SHP77 (cell line): Measurements from ENCODE around the gene ABL2.
"Not testable (repeated sequence)": the region's sequence is repeated elsewhere in the genome, so short reads cannot be mapped to it uniquely, and the experiment has no call there.

Experiments used
- DNase-seq, 2 experiments: peaks; one replicate each; lab custom pipeline; 2025; lab: John Stamatoyannopoulos, UW

ABL2 gene

DNA sequence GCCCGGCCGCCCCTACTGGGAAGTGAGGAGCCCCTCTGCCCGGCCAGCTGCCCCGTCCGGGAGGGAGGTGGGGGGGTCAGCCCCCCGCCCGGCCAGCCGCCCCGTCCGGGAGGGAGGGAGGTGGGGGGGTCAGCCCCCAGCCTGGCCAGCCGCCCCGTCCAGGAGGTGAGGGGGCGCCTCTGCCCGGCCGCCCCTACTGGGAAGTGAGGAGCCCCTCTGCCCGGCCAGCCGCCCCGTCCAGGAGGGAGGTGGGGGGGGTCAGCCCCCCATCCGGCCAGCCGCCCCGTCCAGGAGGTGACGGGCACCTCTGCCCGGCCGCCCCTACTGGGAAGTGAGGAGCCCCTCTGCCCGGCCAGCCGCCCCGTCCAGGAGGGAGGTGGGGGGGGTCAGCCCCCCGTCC, 93.8 kb downstream of the ABL2 start:
- DNase-seq = not testable (repeated sequence)

DNA sequence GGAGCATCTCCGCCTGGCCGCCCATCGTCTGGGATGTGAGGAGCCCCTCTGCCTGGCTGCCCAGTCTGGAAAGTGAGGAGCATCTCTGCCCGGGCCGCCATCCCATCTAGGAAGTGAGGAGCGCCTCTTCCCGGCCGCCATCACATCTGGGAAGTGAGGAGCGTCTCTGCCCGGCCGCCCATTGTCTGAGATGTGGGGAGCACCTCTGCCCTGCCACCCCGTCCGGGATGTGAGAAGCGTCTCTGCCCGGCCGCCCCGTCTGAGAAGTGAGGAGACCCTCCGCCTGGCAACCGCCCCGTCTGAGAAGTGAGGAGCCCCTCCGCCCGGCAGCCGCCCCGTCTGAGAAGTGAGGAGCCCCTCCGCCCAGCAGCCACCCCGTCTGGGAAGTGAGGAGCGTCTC, 94.3 kb downstream of the ABL2 start:
- not testable (repeated sequence) for DNase-seq

DNA sequence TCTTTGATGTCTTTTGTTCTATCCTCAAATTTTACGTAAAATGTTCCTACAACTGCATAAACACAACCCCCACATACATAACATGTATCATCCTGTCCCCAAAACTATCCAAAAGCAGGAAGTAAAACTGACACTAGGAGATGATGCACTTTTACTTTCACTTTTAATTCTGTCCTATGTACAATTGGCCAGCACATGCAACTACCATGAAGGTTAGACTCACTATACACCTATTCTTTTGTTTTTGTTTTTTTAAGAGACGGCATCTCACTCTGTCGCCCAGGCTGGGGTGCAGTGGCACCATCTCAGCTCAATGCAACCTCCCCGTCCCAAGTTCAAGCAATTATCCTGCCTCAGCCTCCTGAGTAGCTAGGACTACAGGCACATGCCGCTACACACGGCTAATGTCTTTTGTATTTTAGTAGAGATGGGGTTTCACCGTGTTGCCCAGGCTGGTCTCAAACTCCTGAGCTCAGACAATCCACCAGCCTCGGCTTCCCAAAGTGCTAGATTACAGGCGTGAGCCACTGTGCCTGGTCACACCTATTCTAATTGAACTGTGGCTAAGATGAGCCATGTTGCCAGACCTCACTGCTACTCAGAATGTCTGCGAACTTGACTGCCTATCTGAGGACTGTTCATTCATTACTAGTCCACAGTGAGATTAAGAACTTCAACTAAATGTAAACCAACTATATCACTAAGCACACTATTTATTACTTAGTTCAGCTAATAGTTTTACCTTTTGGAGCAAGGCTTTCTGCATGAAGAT, 99.6 kb downstream of the ABL2 start:
- no peak for DNase-seq

DNA sequence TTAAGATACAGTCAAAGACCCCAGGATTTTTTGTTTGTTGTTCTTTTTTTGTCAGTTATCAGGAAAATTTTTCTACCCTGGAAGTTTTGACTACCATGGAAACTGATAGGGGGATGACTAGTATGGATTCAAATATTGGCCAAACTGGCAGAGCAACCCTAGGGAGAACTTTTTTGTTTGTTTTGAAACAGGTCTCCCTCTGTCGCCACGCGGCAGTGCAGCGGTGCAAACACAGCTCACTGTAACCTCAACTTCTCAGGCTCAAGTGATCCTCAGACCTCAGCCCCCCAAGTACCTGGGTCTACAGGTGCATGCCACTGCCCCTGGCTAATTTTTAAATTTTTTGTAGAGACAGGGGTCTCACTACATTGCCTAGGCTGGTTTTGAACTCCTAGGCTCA, 101.0 kb downstream of the ABL2 start:
- no peak for DNase-seq

DNA sequence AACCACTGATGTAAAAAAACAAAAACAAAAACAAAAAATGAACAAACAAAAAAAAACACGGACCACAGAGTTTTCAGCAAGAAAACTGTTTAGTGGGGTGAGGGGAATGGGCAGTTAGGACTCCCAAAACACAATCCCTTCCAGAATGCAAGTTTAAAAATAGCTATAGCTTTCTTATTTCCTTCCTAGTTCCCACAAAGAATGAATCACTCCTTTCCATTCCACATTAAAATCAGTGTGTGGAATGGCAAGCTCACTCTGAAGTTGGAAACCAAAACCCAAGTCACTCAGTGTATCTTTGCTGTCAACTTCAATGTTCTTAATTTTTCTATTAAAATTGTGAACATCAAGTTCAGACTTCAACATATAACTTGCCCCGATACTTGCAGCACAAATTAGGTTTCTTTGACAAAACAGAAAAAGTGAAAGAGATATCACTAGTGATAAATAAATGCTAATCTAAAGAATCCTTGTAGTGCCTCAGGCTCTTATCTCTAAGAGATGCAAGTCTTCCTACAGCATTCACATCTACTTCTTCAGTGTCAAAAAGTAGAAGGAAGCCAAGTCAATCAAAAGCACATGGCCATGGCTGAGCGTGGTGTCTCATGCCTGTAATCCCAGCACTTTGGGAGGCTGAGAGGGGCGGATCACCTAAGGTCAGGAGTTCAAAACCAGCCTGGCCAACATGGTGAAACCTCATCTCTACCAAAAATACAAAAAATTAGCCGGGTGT, 102.1 kb downstream of the ABL2 start:
- DNase-seq = no peak

DNA sequence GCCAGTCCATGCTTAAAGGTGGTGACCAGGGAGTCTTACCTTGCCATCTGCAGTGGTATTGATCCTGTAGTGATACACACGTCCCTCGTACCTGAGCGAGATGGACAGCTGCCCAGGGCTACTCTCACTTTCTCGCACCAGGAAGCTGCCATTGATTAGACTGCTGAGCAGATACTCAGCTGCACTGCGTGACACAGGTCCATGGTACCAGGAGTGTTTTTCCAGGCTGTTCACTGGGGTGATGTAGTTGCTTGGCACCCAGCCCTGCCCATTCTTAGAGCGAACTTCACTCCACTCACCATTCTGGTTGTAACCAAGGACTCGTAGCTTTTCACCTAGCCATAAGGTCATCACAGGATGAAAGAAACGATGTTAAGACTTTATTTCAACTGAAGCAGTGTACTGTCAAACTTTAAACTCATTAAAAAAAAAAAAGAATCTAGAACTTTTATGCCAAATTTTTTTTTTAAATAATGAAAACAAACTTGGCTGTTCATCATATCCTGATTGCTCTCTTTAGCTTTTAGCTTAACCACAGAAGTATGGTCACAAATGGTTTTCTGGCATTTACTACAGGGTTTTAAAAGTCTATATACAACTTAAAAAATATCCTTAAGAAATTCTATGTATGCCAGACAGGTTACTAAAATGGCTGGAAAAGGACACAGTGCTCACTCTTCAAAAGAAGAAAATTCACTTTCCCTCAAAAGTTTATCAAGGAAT, 103.0 kb downstream of the ABL2 start:
- DNase-seq = no peak

DNA sequence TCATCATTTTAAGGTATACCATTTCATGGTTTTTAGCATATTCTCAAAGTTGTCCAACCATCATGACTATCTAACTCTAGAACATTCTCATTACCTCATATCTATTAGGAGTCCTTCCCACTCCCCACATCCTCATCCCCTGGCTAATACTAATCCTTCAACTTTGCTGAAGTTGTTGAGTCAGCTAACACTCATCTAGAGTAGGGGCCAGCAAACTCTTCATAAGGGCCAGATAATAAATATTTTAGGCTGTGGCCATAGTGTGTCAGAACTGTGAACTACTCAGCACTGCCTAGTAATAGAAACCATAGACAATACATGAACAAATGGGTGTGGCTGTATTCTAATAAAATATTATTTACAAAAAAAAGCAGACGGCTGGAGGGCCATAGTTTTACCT, 104.6 kb downstream of the ABL2 start:
- no peak for DNase-seq

DNA sequence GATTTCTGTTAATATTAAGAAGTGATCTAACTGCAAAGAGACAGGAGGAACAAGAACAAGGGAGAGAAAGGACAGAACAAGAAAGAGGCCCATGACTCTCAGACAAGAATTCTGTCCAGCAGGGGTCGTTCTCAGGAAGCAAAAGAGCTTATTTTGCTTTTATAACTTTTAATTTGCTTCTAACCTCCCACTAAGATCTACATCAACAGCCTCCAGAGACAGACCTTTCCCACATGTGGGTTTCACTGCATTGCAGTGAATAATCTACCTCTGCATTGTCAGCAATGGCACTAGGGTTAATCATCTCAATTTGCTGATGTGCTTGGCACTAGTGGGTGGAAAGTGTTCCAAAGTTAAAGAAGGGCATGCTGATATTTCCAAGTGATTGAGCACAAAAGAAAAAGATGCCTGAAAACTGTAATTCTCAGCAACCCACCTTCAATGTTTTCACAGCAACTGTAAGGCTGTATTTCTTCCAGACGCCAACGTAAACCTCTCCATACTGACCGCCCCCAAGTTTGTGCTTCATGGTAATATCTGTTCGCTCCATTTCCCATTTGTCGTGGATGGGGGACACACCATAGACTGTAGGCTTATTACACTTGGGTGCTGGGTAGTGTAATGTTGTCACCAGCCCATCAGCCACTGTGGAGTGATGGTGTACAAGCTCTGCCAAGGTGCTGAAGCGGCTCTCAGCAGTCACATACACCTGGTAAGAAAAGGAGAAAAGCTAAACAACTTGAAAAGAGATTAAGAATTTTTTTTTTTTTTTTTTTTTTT, 108.1 kb downstream of the ABL2 start:
- DNase-seq = no peak

DNA sequence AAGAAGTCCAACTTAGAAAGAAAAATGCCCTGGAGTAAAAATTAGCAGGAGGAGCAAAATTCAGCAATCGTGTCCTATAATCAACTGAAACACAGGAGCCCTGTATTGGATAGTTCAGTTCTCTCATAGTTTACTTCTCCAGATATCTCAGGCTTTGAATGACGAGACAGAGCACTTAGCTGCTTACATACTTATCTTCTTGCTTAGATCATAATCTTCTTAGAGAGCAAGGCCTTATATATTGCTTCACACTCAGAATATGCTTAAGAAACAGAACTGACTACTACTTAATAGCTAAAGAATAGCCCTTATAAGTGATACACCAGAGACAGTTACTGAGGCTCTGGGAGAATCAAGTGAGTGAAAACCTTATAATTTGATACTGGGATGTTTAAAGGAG, 108.7 kb downstream of the ABL2 start:
- no peak for DNase-seq

DNA sequence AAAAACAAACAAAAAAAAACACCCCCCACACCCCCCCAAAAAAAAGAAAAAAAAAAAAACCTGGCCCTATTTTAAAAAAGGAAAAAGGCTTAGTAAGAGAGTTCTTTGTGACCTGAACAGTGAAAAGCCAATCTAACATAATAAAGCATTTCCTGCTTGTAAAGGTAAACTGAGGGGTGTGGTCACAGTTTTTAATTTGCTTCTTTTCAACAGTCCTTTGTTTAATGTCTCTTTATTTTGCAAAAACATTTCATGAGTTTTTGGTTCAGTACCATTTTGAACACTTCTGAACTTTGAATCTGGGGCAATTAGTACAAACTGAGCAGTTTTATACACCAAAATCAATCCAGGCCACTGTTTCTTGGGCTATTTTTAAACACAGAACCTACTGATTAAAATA, 110.0 kb downstream of the ABL2 start:
- no peak for DNase-seq

DNA sequence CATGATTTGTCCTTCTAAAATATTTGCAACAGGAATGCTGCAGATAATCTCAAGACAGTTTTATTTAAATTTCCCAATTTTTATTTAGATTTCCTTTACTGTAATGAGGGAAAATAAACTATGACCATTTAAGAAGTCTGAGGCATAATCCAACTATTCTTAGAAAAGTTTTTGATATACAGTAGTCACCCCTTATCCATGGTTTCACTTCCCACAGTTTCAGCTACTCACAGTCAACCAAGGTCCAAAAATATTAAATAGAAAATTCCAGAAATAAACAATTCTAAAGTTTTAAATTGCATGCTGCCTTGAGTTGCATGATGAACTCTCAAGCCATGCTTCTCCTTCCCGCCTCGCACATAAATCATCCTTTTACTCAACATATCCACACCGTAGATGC, 114.3 kb downstream of the ABL2 start:
- DNase-seq = no peak

DNA sequence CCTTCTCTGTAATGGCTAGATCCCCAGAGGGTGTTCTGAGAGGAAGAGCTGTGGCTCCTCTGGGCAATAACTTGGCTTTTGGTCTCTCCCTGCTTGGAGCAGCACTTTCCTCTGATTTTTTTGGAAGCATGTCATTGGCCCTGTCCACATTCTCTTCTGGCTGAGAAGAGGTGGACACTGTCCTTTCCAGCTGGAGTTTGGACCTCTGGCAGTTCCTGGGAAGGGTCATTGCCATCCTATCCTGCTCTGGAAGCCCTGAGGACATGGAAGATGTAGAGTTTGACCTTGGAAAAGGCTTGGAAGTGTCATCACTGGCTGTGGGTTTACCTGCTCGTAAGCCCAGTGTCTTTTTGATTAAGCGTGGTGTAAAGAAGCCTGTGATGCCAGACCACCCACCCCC, 120.8 kb downstream of the ABL2 start:
- DNase-seq = no peak

DNA sequence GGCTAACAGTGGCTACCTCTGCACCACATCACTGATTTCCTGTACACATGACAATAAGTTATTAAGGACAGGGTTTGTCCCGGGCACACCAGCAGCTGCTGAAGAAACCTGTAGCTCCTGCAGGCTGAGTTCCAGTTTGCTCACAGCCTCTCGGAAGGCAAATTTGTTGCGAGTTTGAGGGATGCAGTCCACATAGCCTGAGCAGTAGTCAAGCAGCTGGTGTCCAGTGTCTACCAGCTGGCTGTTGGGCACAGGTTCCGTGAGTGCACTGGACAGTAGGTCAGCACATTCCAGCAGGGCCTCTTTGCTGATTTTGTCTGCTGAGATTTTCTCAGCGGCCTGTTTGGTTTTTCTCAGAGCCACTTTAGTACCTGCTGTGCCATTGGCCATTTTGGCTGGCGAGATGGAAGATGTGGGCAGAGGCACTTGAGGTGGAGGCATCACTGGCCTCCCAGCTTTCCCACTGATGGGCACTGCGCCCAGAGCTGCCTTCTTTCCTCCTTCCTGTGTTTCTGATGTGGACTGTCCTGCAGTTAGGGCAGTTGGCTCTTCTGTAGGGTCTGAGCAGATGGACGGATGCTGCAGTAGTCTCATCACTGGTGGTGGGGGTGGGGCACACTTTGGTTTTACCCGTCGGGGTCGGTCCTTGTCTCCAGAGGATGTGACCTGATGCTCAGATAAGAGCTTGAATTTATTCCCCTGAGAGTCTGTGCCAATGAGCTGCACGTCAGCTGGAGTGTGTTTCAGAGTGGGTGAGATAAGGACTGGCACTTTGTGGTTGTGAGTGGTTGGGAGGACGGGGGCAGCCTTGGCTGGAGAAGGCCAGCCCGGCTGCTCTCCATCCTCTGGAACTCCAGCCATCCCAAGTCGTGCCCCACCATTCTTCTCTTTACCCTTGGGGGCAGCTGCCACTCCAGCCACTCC, 121.5 kb downstream of the ABL2 start:
- DNase-seq = no peak

DNA sequence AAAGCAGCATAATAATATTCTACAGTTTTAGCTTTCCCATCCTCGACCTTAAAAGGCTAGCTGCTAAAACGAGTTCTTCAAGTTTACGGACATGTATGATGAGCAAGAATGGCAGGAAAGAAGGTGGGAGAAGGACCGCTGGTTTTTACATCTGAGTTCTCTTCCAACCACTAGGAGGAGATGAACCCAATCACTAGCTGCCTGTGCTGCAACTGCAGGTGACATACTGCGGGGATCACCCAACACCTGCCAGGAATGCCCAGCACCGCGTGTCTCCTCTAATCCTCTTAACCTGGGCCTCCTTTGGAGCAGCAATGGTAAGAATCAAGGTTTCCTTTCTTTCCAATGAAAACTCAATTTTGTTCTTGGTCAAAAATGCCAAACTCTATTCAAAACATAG, 124.1 kb downstream of the ABL2 start:
- peak in 1 of 2 experiments; percentile 16 for DNase-seq

DNA sequence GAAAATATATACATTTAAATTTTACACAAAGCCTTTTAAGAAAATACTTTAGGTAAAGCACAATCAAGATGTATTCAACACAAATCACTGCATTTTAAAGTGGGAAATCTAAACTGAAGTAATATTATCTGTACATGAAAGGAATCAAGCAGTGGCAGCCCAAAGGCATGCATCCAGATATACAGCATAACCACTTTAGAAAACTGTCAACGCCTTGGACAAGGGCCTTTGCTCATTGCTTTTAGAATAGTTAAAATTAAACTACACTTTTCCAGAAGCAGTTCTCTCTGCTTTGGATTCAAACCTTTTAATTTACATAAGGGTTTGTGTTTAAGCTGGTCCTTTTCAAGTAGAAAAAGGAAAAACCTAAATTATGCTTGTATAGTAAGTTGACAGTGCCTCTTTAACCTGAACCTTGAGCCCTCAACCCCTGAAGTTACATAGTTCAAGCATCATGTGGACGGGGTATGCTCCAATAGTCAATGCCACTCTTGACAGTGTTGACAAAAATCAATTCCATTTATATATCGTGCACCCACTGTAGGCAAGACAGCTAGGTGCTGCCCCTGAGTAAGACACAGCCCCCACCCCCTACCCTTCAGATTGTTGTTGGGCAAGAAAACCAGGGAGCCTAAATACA, 124.7 kb downstream of the ABL2 start:
- no peak for DNase-seq

DNA sequence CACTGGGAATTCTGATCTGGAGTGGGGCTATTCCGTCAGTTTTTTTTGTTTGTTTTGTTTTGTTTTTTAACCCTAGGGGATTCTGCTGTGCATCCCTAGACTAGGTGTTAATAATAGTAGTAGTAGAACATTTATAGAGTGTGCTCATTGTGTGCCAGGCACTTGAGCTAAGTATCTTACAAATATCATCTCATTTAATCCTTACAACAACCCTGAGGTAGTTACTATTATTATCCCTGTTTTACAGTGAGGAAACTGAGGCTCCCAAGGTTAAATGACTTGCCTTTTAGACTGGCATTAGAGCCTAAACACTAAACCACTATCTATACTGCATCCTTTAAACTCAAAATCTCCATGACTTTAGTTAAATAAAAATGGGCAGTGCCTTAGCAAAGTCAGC, 125.5 kb downstream of the ABL2 start:
- DNase-seq = no peak

DNA sequence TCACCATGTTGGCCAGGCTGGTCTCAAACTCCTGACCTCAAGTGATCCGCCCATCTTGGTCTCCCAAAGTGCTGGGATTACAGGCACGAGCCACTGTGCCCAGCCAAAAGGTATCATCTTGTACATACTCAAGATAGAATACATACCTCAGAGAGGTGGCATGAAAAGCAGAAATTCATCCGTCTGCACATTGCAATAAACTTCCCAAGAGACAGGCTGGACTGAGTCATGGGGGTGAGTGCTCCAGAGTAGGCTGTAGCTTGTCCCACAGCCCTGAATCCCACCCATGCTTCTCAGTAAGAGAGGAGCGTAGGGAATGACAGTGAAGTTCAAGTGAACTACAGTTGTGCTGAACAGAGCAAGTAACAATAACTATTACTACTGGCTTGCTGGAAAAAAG, 127.9 kb downstream of the ABL2 start:
- no peak for DNase-seq

DNA sequence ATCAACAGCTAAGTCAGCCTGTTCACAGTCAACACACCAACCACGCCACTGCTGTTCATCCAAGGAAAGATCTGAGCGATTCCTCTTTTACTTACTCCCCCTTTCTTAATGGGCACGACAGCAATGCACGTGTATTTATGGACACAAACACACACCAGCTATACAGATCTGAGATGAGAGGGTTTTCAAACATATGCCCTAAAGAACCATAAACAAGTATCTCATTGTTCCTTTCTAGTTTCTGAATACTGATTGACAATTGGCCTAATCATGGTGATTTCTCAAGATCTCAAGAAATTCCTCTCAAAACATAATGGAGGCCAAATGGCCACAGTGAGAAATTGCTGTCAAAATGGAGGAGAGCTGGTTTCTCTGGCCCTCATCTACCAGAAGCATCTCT, 129.6 kb downstream of the ABL2 start:
- no peak for DNase-seq

DNA sequence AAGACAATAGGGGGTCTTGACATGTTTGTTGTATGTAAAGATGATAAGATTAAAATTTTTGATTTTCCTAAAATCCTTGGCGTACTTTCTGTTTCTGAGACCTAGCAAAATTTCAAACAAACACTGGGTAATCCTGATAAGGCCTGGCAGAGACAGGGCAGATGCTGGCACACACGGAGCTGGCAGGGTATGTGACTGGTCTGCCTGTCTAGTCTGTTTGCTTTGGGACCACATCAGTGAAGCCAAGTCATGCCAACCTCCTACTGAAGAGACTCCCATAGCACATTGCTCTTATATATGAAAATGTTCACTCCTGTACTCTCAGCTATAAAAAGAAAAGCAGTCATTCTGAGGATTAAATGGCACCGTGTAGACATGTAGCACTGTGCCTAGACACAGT, 133.6 kb downstream of the ABL2 start:
- no peak for DNase-seq

DNA sequence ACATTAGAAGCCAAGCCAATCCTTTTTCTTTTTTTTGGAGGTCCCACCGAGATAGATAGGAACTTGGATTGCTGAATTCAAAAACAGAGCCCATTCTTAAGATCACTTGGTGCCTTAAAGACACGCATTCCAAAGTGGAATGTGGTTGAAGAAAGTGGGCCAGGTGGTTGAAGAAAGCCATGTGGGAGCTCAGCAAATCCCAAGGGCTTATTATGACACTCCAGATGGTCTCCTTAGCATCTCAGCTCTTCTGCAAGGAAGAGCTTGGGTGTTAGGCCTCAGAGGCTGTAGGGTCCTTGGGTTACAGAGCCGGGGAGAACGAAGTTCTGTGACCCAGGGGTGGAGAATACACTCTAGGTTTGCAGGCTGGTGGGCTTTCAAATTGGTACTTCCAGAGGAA, 134.1 kb downstream of the ABL2 start:
- no peak for DNase-seq

DNA sequence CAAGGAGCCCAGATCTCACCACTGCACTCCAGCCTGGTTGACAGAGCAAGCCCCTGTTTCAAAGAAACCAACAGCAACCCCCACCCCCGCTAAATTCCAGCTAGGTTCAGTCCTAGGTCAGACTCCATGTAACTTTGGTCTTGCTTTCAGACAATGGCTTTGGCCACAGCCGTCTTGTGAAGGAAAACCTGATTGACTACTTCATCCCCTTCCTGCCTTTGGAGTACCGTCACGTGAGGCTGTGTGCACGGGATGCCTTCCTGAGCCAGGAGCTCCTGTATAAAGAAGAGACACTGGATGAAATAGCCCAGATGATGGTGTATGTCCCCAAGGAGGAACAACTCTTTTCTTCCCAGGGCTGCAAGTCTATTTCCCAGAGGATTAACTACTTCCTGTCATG, 134.7 kb downstream of the ABL2 start:
- no peak for DNase-seq
